HEK293T (cell line): ENCODE results near the gene APOB.

Experiments
- CTCF ChIA-PET: fragments of 350-600 bp; formaldehyde crosslinking; extraction: SDS; loops from one replicate; lab custom pipeline; 2021; ENCODE audit warnings: antibody characterized with exemption, inconsistent platforms; lab: Yijun Ruan, JAX
- POLR2A ChIA-PET: fragments of 350-600 bp; formaldehyde crosslinking; extraction: SDS; loops from one replicate; lab custom pipeline; 2020; ENCODE audit warnings: antibody characterized with exemption, inconsistent platforms; lab: Yijun Ruan, JAX
- DNase-seq: peaks from one replicate; pipeline ENCODE4 v3.0.0; 2012; ENCODE audit warnings: mixed read lengths; ENCODE audit errors: extremely low spot score
- ARNT ChIP-seq: fragments of 450-650 bp; IDR thresholded peaks from 2 replicates; pipeline ENCODE4 v1.6.1; 2017; ENCODE audit warnings: mild to moderate bottlenecking
- BHLHE40 ChIP-seq: fragments of 450-650 bp; IDR thresholded peaks from 2 replicates; pipeline ENCODE4 v1.6.1; 2016; ENCODE audit warnings: mild to moderate bottlenecking, moderate library complexity, borderline replicate concordance
- CTBP1 ChIP-seq: fragments of 450-650 bp; IDR thresholded peaks from 2 replicates; pipeline ENCODE4 v1.6.1; 2016; ENCODE audit warnings: borderline replicate concordance
- ELF4 ChIP-seq: fragments of 450-650 bp; IDR thresholded peaks from 2 replicates; pipeline ENCODE4 v1.6.1; 2017; ENCODE audit warnings: antibody characterized with exemption
- FOXA1 ChIP-seq: fragments of 450-650 bp; IDR thresholded peaks from 2 replicates; pipeline ENCODE4 v1.6.1; 2016; ENCODE audit warnings: mild to moderate bottlenecking
- FOXK2 ChIP-seq: fragments of 450-650 bp; IDR thresholded peaks from 2 replicates; pipeline ENCODE4 v1.6.1; 2016; ENCODE audit warnings: mild to moderate bottlenecking
- FOXM1 ChIP-seq: fragments of 450-650 bp; IDR thresholded peaks from 2 replicates; pipeline ENCODE4 v1.6.1; 2017; ENCODE audit warnings: mild to moderate bottlenecking, borderline replicate concordance
- HDGF ChIP-seq: fragments of 450-650 bp; IDR thresholded peaks from 2 replicates; pipeline ENCODE4 v1.6.1; 2017; ENCODE audit warnings: antibody characterized with exemption, borderline replicate concordance
- L3MBTL2 ChIP-seq: fragments of 450-650 bp; conservative IDR thresholded peaks from 2 replicates; pipeline ENCODE4 v1.6.1; 2016; ENCODE audit warnings: mild to moderate bottlenecking
- LEF1 ChIP-seq: fragments of 450-650 bp; IDR thresholded peaks from 2 replicates; pipeline ENCODE4 v1.6.1; 2017; ENCODE audit warnings: mild to moderate bottlenecking, borderline replicate concordance
- NFRKB ChIP-seq: fragments of 450-650 bp; IDR thresholded peaks from 2 replicates; pipeline ENCODE4 v1.6.1; 2016; ENCODE audit warnings: mild to moderate bottlenecking, moderate library complexity
- SP1 ChIP-seq: fragments of 450-650 bp; IDR thresholded peaks from 2 replicates; pipeline ENCODE4 v1.6.1; 2017
- SUZ12 ChIP-seq: fragments of 450-650 bp; IDR thresholded peaks from 2 replicates; pipeline ENCODE4 v1.6.1; 2016; ENCODE audit warnings: mild to moderate bottlenecking
- TARDBP ChIP-seq: fragments of 450-650 bp; IDR thresholded peaks from 2 replicates; pipeline ENCODE4 v1.6.1; 2016
- ZNF384 ChIP-seq: fragments of 450-650 bp; IDR thresholded peaks from 2 replicates; pipeline ENCODE4 v1.6.1; 2016
- TF ChIP-seq, protein P1 (sequence below): fragments of 450-650 bp; IDR thresholded peaks from 2 replicates; pipeline ENCODE4 v1.6.1; 2016

The APOB gene

DNA sequence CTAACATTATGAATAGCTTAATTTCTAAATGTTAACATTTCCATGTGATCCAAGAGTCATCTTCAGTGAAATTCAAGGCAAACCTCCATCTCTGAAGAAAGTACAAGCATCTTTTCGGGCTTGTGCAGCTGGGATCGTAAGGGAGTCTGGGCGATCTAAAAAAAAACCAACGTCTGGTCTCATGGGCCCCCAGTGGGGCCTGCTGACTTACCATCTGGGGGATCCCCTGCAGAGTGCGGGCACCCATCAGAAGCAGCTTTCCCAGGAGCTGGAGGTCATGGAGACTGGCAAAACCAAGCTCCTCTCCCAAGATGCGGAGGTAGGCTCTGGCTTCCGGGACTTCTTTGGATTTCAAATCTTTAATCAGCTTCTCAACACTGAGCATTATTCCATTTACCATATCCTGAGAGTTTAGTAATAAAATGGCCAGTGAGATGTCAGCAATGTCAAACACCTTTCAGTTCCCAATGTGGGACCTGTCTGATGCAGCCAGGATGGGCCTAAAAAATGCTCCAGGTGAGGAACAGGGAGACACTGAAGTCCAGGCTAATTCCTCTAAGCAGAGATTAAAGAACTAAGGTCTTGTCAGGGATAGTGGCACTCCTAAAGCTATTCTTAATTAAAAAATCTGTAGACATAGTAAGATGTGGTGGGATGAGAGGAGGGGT is 19.0 kb downstream of the APOB start:
- TF ChIP-seq CTBP1 (no peak), HDGF (no peak), ELF4 (no peak), ZNF384 (no peak), NFRKB (no peak), L3MBTL2 (no peak), BHLHE40 (no peak), SP1 (no peak), TARDBP (no peak), FOXM1 (no peak), LEF1 (no peak), SUZ12 (no peak), FOXA1 (no peak), FOXK2 (no peak), ARNT (no peak)
- TF ChIP-seq, protein P1, sequence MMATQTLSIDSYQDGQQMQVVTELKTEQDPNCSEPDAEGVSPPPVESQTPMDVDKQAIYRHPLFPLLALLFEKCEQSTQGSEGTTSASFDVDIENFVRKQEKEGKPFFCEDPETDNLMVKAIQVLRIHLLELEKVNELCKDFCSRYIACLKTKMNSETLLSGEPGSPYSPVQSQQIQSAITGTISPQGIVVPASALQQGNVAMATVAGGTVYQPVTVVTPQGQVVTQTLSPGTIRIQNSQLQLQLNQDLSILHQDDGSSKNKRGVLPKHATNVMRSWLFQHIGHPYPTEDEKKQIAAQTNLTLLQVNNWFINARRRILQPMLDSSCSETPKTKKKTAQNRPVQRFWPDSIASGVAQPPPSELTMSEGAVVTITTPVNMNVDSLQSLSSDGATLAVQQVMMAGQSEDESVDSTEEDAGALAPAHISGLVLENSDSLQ: no peak
- no peak for DNase-seq
- CTCF ChIA-PET: interaction anchor here (4.1 kb wide), 1 partner anchor 363 kb away, joined by 19 read pairs; no protein-coding TSS in a partner anchor
- POLR2A ChIA-PET: no interaction called here

GRCh38 chr2:21024198-21024597 is 19.7 kb downstream of the APOB start:
- CTCF ChIA-PET: interaction anchor here (4.1 kb wide), 1 partner anchor 363 kb away, joined by 19 read pairs; no protein-coding TSS in a partner anchor
- POLR2A ChIA-PET: no interaction called here
- DNase-seq: no peak
- TF ChIP-seq CTBP1: no peak
- no peak for TF ChIP-seq LEF1
- TF ChIP-seq TARDBP: no peak
- no peak for TF ChIP-seq SP1
- no peak for TF ChIP-seq FOXM1
- TF ChIP-seq ZNF384: no peak

GRCh38 chr2:21023419-21024181 is 20.3 kb downstream of the APOB start:
- ChIA-PET CTCF (no interaction called here), POLR2A (no interaction called here)
- no peak for DNase-seq
- TF ChIP-seq FOXK2 (no peak), SP1 (no peak), LEF1 (no peak), TARDBP (no peak), ARNT (no peak), HDGF (no peak), ELF4 (no peak), SUZ12 (no peak)

GRCh38 chr2:21022792-21023367 is 21.0 kb downstream of the APOB start:
- TF ChIP-seq FOXK2: no peak
- TF ChIP-seq BHLHE40: no peak
- no peak for TF ChIP-seq L3MBTL2
- no peak for TF ChIP-seq FOXA1
- no peak for DNase-seq
- ChIA-PET POLR2A (no interaction called here), CTCF (no interaction called here)

- TF ChIP-seq SP1 (no peak), HDGF (no peak), NFRKB (no peak), FOXA1 (no peak), BHLHE40 (no peak)
- DNase-seq: no peak
- ChIA-PET CTCF (no interaction called here), POLR2A (no interaction called here)
These were observed 22.4 kb downstream of the APOB start for GRCh38 chr2:21021430-21021829.

GRCh38 chr2:21020668-21021288 is 23.1 kb downstream of the APOB start:
- ChIA-PET POLR2A (no interaction called here), CTCF (no interaction called here)
- no peak for DNase-seq
- TF ChIP-seq FOXA1: no peak
- no peak for TF ChIP-seq L3MBTL2
- no peak for TF ChIP-seq LEF1
- no peak for TF ChIP-seq FOXM1
- no peak for TF ChIP-seq ARNT
- TF ChIP-seq CTBP1: no peak
- no peak for TF ChIP-seq NFRKB
- no peak for TF ChIP-seq FOXK2
- no peak for TF ChIP-seq HDGF
- no peak for TF ChIP-seq SUZ12
- TF ChIP-seq SP1: no peak
- TF ChIP-seq TARDBP: no peak

- ChIA-PET POLR2A (no interaction called here), CTCF (no interaction called here)
- TF ChIP-seq FOXM1 (no peak), ZNF384 (no peak), FOXK2 (no peak), ELF4 (no peak), CTBP1 (no peak), NFRKB (no peak), HDGF (no peak), ARNT (no peak), SP1 (no peak), LEF1 (no peak)
- DNase-seq: no peak
These were observed 23.7 kb downstream of the APOB start for GRCh38 chr2:21020031-21020667.
